HepG2 (cell line): ENCODE measurements around the gene LILRB3. TPM values are rescaled to one million over a fixed set of nuclear protein-coding genes. Genes with fewer than 3 reads are reported as not detected.

ENCODE experiments used
- ARID2 ChIP-seq: sonication (generic); formaldehyde crosslinking; IDR thresholded peaks from 2 replicates; pipeline ENCODE4 v1.8.1; 2022; ENCODE audit warnings: mild to moderate bottlenecking, missing genetic modification reagents, borderline replicate concordance
- CBFB ChIP-seq: sonication (generic); formaldehyde crosslinking; IDR thresholded peaks from 2 replicates; pipeline ENCODE4 v1.4.0; 2020; ENCODE audit warnings: missing genetic modification reagents
- FOSL2 ChIP-seq: sonication (generic); formaldehyde crosslinking; IDR thresholded peaks from 2 replicates; pipeline ENCODE4 v1.4.0; 2020; ENCODE audit warnings: missing genetic modification reagents
- FOXC1 ChIP-seq: sonication (generic); formaldehyde crosslinking; IDR thresholded peaks from 2 replicates; pipeline ENCODE4 v1.8.0; 2022; ENCODE audit warnings: mild to moderate bottlenecking, missing genetic modification reagents, borderline replicate concordance
- KAT8 ChIP-seq: IDR thresholded peaks from 2 replicates; pipeline ENCODE4 v1.6.1; 2016; ENCODE audit warnings: missing genetic modification reagents, missing compliant biosample characterization
- KLF16 ChIP-seq, 2 experiments: sonication (generic) in 1 of 2; formaldehyde crosslinking in 1 of 2; IDR thresholded peaks; 2 replicates each; pipeline versions ENCODE4 v1.6.1 to v1.8.0; 2016 to 2023; ENCODE audit warnings: missing genetic modification reagents in 2 of 2, missing compliant biosample characterization in 1 of 2
- LCORL ChIP-seq, 2 experiments: fragments of 450-650 bp in 1 of 2; sonication (generic) in 1 of 2; formaldehyde crosslinking in 1 of 2; IDR thresholded peaks; 2 replicates each; pipeline versions ENCODE4 v1.5.0 to v1.6.1; 2017 to 2020; ENCODE audit warnings: antibody characterized with exemption in 1 of 2, missing genetic modification reagents in 1 of 2
- MED8 ChIP-seq: sonication (generic); formaldehyde crosslinking; IDR thresholded peaks from 2 replicates; pipeline ENCODE4 v1.8.1; 2023; ENCODE audit warnings: mild to moderate bottlenecking, missing genetic modification reagents; ENCODE audit not compliant: insufficient replicate concordance
- NR1H2 ChIP-seq: sonication (generic); formaldehyde crosslinking; IDR thresholded peaks from 2 replicates; pipeline ENCODE4 v1.8.1; 2022; ENCODE audit warnings: low read depth, missing genetic modification reagents, borderline replicate concordance
- POLR2G ChIP-seq: fragments of 200-400 bp; formaldehyde crosslinking; IDR thresholded peaks from 2 replicates; pipeline ENCODE4 v1.6.1; 2018; ENCODE audit warnings: mild to moderate bottlenecking, low read depth, low read length, moderate library complexity
- RBFOX2 ChIP-seq: fragments of 200-400 bp; formaldehyde crosslinking; IDR thresholded peaks from 2 replicates; pipeline ENCODE4 v1.6.1; 2017; ENCODE audit warnings: low read depth, mild to moderate bottlenecking, low read length
- TP53 ChIP-seq: sonication (generic); formaldehyde crosslinking; conservative IDR thresholded peaks from 2 replicates; pipeline ENCODE4 v1.4.0; 2020; ENCODE audit warnings: missing genetic modification reagents
- ZBTB2 ChIP-seq: sonication (generic); formaldehyde crosslinking; IDR thresholded peaks from 2 replicates; pipeline ENCODE4 v1.8.0; 2022; ENCODE audit warnings: low read depth, missing genetic modification reagents
- ZBTB34 ChIP-seq: sonication (generic); formaldehyde crosslinking; IDR thresholded peaks from 2 replicates; pipeline ENCODE4 v1.8.0; 2022; ENCODE audit warnings: mild to moderate bottlenecking, missing genetic modification reagents
- ZBTB7A ChIP-seq: sonication (generic); formaldehyde crosslinking; IDR thresholded peaks from 2 replicates; pipeline ENCODE4 v1.8.0; 2022; ENCODE audit warnings: mild to moderate bottlenecking, missing genetic modification reagents
- ZFAT ChIP-seq: sonication (generic); formaldehyde crosslinking; conservative IDR thresholded peaks from 2 replicates; pipeline ENCODE4 v1.8.1; 2023; ENCODE audit warnings: missing genetic modification reagents, inconsistent platforms
- ZNF235 ChIP-seq: sonication (generic); formaldehyde crosslinking; IDR thresholded peaks from 2 replicates; pipeline ENCODE4 v1.8.1; 2023; ENCODE audit warnings: mild to moderate bottlenecking, missing genetic modification reagents, borderline replicate concordance
- ZNF274 ChIP-seq: sonication (generic); formaldehyde crosslinking; IDR thresholded peaks from 2 replicates; pipeline ENCODE4 v1.5.1; 2020; ENCODE audit warnings: mild to moderate bottlenecking, missing genetic modification reagents
- ZNF329 ChIP-seq: sonication (generic); formaldehyde crosslinking; IDR thresholded peaks from 2 replicates; pipeline ENCODE4 v1.9.0; 2021; ENCODE audit warnings: low read depth, mild to moderate bottlenecking, missing genetic modification reagents
- ZNF501 ChIP-seq: sonication (generic); formaldehyde crosslinking; IDR thresholded peaks from 2 replicates; pipeline ENCODE4 v1.5.1; 2020; ENCODE audit warnings: mild to moderate bottlenecking, moderate library complexity, missing genetic modification reagents
- ZNF7 ChIP-seq: IDR thresholded peaks from 2 replicates; pipeline ENCODE4 v1.6.1; 2016; ENCODE audit warnings: missing biosample characterization, missing genetic modification reagents
- ZNF749 ChIP-seq: sonication (generic); formaldehyde crosslinking; IDR thresholded peaks from 2 replicates; pipeline ENCODE4 v1.8.0; 2022; ENCODE audit warnings: mild to moderate bottlenecking, missing genetic modification reagents, moderate library complexity, borderline replicate concordance
- polyA plus RNA-seq, 8 experiments: library from polyadenylated mRNA; depleted of rRNA in 3 of 8; stranded (reverse) in 7 of 8; unstranded in 1 of 8; fragments of >200 nt; fragmentation: Illumina TruSeq in 4 of 8; extraction: Trizol in 4 of 8; gene quantifications; 2 replicates each; pipeline versions ENCODE4 v1.2.1 to v1.2.3, GENCODE V29; 2011 to 2016; ENCODE audit warnings: low read depth in 4 of 8, missing spikeins in 1 of 8, mixed read lengths in 1 of 8; ENCODE audit not compliant: insufficient read depth in 1 of 8
- total RNA-seq, 5 experiments: library from RNA; depleted of rRNA; stranded (reverse); fragments of >200 nt; fragmentation: Illumina TruSeq; extraction: Trizol; gene quantifications; 2 replicates each; pipeline ENCODE4 v1.2.3, GENCODE V29; 2016; ENCODE audit warnings: low read depth in 1 of 5
- TF ChIP-seq, protein P1 (sequence below): IDR thresholded peaks from 2 replicates; pipeline ENCODE4 v1.6.1; 2018; ENCODE audit warnings: missing genetic modification reagents, mild to moderate bottlenecking, missing compliant biosample characterization
- TF ChIP-seq, protein P2 (sequence below): fragments of 450-650 bp; IDR thresholded peaks from 2 replicates; pipeline ENCODE4 v1.6.1; 2017

The LILRB3 gene
- total and polyA plus RNA-seq, 2 of the 13 experiments (the other 11 are each of a cell fraction or from before 2014, with no cell fraction given), result 0.22 TPM; not detected in 1

DNA sequence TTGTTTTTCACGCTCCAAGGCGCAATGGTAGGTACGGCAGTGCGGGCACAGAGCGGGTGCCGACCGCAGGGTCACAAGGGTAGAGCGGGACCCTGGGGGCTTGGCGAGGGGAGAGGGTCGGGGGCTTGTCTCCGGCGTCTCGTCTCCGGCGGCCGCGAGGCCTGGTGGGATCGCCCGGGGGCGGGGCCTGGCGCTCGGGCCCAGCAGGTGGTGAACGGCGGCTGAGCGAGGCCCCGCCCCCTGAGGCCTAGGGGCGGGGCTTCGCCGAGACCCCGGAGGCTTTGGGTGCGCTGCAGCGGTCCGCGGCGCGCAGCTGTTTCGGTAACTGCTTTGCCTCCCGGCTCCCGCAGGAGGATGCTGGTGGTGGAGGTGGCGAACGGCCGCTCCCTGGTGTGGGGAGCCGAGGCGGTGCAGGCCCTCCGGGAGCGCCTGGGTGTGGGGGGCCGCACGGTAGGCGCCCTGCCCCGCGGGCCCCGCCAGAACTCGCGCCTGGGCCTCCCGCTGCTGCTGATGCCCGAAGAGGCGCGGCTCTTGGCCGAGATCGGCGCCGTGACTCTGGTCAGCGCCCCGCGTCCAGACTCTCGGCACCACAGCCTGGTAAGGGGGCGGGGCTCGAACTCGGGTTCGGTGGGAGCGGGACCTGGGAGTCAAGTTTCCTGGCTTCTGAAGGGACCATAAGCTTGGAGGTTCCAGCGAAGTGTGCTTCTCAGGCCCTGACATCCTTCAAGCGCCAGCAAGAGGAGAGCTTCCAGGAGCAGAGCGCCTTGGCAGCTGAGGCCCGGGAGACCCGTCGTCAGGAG is 31.6 kb downstream of the LILRB3 start, which contains the start of gene TSEN34 (continued):
- TF ChIP-seq FOXC1 (no peak), ZNF749 (CRISPR knock-in tag) (peak; percentile 64; the same call in 1 of the 2 replicates), ZFAT (CRISPR knock-in tag) (no peak), MED8 (CRISPR knock-in tag) (peak; percentile 59), LCORL (IDR thresholded peaks at IDR 0.05) (no peak), LCORL (CRISPR knock-in tag; IDR thresholded peaks at IDR 0.05) (0 out of 2 replicates have a peak, but pooled peaks have one; percentile 23), ZNF274 (CRISPR knock-in tag) (0 out of 2 replicates have a peak, but pooled peaks have one; percentile 54), ZBTB34 (peak; percentile 60), KLF16 (CRISPR knock-in tag; IDR thresholded peaks at IDR 0.05) (peak in 1 of 2 experiments; percentile 1; a peak in 1 of 4 replicates), KAT8 (CRISPR knock-in tag) (peak; percentile 41), ZNF329 (CRISPR knock-in tag) (0 out of 2 replicates have a peak, but pooled peaks have one; percentile 17), CBFB (CRISPR knock-in tag) (0 out of 2 replicates have a peak, but pooled peaks have one; percentile 10), NR1H2 (CRISPR knock-in tag) (no peak), ZNF501 (CRISPR knock-in tag) (peak; percentile 20; the same call in 1 of the 2 replicates), ZNF7 (CRISPR knock-in tag) (no peak), ZBTB7A (CRISPR knock-in tag) (0 out of 2 replicates have a peak, but pooled peaks have one; percentile 41), TP53 (CRISPR knock-in tag) (no peak), ZBTB2 (peak; percentile 44; the same call in 1 of the 2 replicates), POLR2G (0 out of 2 replicates have a peak, but pooled peaks have one; percentile 40), FOSL2 (CRISPR knock-in tag) (0 out of 2 replicates have a peak, but pooled peaks have one; percentile 5), ZNF235 (CRISPR knock-in tag) (peak; percentile 85; the same call in 1 of the 2 replicates), ARID2 (peak; percentile 58; the same call in 1 of the 2 replicates), RBFOX2 (peak; percentile 81)
- TF ChIP-seq, protein P1, sequence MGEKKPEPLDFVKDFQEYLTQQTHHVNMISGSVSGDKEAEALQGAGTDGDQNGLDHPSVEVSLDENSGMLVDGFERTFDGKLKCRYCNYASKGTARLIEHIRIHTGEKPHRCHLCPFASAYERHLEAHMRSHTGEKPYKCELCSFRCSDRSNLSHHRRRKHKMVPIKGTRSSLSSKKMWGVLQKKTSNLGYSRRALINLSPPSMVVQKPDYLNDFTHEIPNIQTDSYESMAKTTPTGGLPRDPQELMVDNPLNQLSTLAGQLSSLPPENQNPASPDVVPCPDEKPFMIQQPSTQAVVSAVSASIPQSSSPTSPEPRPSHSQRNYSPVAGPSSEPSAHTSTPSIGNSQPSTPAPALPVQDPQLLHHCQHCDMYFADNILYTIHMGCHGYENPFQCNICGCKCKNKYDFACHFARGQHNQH (CRISPR knock-in tag), result peak; percentile 74; the same call in 1 of the 2 replicates
- TF ChIP-seq, protein P2, sequence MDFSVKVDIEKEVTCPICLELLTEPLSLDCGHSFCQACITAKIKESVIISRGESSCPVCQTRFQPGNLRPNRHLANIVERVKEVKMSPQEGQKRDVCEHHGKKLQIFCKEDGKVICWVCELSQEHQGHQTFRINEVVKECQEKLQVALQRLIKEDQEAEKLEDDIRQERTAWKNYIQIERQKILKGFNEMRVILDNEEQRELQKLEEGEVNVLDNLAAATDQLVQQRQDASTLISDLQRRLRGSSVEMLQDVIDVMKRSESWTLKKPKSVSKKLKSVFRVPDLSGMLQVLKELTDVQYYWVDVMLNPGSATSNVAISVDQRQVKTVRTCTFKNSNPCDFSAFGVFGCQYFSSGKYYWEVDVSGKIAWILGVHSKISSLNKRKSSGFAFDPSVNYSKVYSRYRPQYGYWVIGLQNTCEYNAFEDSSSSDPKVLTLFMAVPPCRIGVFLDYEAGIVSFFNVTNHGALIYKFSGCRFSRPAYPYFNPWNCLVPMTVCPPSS, result no peak
